Ishikawa (cell line): ENCODE measurements around the gene CLDND2.

Experiments
- CEBPB ChIP-seq: IDR thresholded peaks from 2 replicates; pipeline ENCODE4 v1.6.1; 2012
- CREB1 ChIP-seq: IDR thresholded peaks from 2 replicates; pipeline ENCODE4 v1.6.1; 2012; ENCODE audit warnings: low read depth
- EGR1 ChIP-seq: IDR thresholded peaks from 2 replicates; pipeline ENCODE4 v1.6.1; 2012
- EP300 ChIP-seq: IDR thresholded peaks from 2 replicates; pipeline ENCODE4 v1.6.1; 2012; ENCODE audit warnings: borderline replicate concordance
- FOXM1 ChIP-seq: IDR thresholded peaks from 2 replicates; pipeline ENCODE4 v1.6.1; 2012; ENCODE audit warnings: low read depth, borderline replicate concordance
- MAX ChIP-seq: IDR thresholded peaks from 2 replicates; pipeline ENCODE4 v1.6.1; 2012
- NFIC ChIP-seq: IDR thresholded peaks from 2 replicates; pipeline ENCODE4 v1.6.1; 2012
- RAD21 ChIP-seq: IDR thresholded peaks from 2 replicates; pipeline ENCODE4 v1.6.1; 2012; ENCODE audit warnings: low read depth
- REST ChIP-seq: IDR thresholded peaks from 2 replicates; pipeline ENCODE4 v1.6.1; 2012; ENCODE audit warnings: low read depth, mild to moderate bottlenecking
- TAF1 ChIP-seq: IDR thresholded peaks from 2 replicates; pipeline ENCODE4 v1.6.1; 2012; ENCODE audit warnings: low read depth, mild to moderate bottlenecking
- YY1 ChIP-seq: IDR thresholded peaks from 2 replicates; pipeline ENCODE4 v1.6.1; 2012; ENCODE audit warnings: low read depth

GRCh38 chr19:51341976-51342580, 26.7 kb downstream of the CLDND2 start, which contains the start of gene VSIG10L:
- TF ChIP-seq EGR1 (no peak), MAX (no peak), REST (0 out of 2 replicates have a peak, but pooled peaks have one; percentile 33), EP300 (no peak), YY1 (no peak), FOXM1 (no peak), RAD21 (no peak), CEBPB (no peak), NFIC (no peak), CREB1 (no peak), TAF1 (no peak)
